IMR-90 (cell line): ENCODE data around the gene ZNF385B. TPM values are rescaled to one million over a fixed set of nuclear protein-coding genes. Genes with fewer than 3 reads are reported as not detected.

Experiments used
- ATAC-seq: fragments of 200-7000 bp; cut with Tn5 transposase; 2 replicates; pipeline ENCODE4 v1.9.1; 2020; ENCODE audit warnings: low read depth, mild to moderate bottlenecking, moderate library complexity
- BruUV-seq: library from RNA; stranded (reverse); fragments of 400-500 nt; replicated peaks from 2 replicates; lab custom pipeline; 2021; lab: Mats Ljungman, UMichigan
- CTCF ChIA-PET: fragments of 300-600 bp; formaldehyde crosslinking; extraction: SDS; loops from one replicate; lab custom pipeline; 2021; ENCODE audit warnings: antibody characterized with exemption; lab: Yijun Ruan, JAX
- POLR2A ChIA-PET: fragments of 300-600 bp; sonication (Branson Sonifier 250); formaldehyde crosslinking; loops from one replicate; lab custom pipeline; 2022; ENCODE audit warnings: antibody characterized with exemption; ENCODE audit not compliant: unreplicated experiment; lab: Charles Lee
- DNase-seq: peaks from one replicate; pipeline ENCODE4 v3.0.0; 2013
- H2AFZ ChIP-seq: replicated peaks from 2 replicates; pipeline ENCODE3; 2013; ENCODE audit warnings: low read length, mild to moderate bottlenecking; ENCODE audit not compliant: poor library complexity
- H2AK5ac ChIP-seq: 2 replicates; pipeline ENCODE4 v1.6.1; 2013; ENCODE audit warnings: low read depth, low read length, inconsistent platforms
- H2AK9ac ChIP-seq: replicated peaks from 2 replicates; pipeline ENCODE3; 2013; ENCODE audit warnings: mild to moderate bottlenecking, low read depth, low read length, moderate library complexity; ENCODE audit not compliant: poor library complexity
- H2BK120ac ChIP-seq: 2 replicates; pipeline ENCODE4 v1.6.1; 2013; ENCODE audit warnings: low read depth, low read length, inconsistent platforms
- H2BK15ac ChIP-seq: 3 replicates; pipeline ENCODE4 v1.6.1; 2013; ENCODE audit warnings: low read depth, low read length, inconsistent platforms
- H2BK20ac ChIP-seq: 2 replicates; pipeline ENCODE4 v1.6.1; 2013; ENCODE audit warnings: low read depth, mild to moderate bottlenecking, inconsistent platforms, low read length, moderate library complexity
- H2BK5ac ChIP-seq: 2 replicates; pipeline ENCODE4 v1.6.1; 2013; ENCODE audit warnings: mild to moderate bottlenecking, low read depth, low read length, inconsistent platforms; ENCODE audit not compliant: poor library complexity, severe bottlenecking
- H3K14ac ChIP-seq: replicated peaks from 2 replicates; pipeline ENCODE4 v1.6.1; 2013; ENCODE audit warnings: low read depth, low read length, inconsistent platforms
- H3K18ac ChIP-seq: 2 replicates; pipeline ENCODE4 v1.6.1; 2013; ENCODE audit warnings: low read depth, low read length, control low read depth
- H3K23ac ChIP-seq: 2 replicates; pipeline ENCODE4 v1.6.1; 2013; ENCODE audit warnings: low read depth, low read length, inconsistent platforms
- H3K27ac ChIP-seq: 2 replicates; pipeline ENCODE4 v1.5.1; 2013; ENCODE audit warnings: mild to moderate bottlenecking, control low read depth, low read length; ENCODE audit not compliant: insufficient read depth
- H3K27me3 ChIP-seq: 2 replicates; pipeline ENCODE4 v1.6.1; 2013; ENCODE audit warnings: low read length; ENCODE audit not compliant: control insufficient read depth, insufficient read depth
- H3K36me3 ChIP-seq: 2 replicates; pipeline ENCODE4 v1.6.1; 2013; ENCODE audit warnings: low read length, mixed read lengths; ENCODE audit not compliant: control insufficient read depth, insufficient read depth
- H3K4ac ChIP-seq: 2 replicates; pipeline ENCODE4 v1.6.1; 2013; ENCODE audit warnings: low read depth, low read length, inconsistent platforms
- H3K4me1 ChIP-seq: 2 replicates; pipeline ENCODE4 v1.6.1; 2013; ENCODE audit warnings: low read length, mixed read lengths; ENCODE audit not compliant: control insufficient read depth, insufficient read depth
- H3K4me2 ChIP-seq: 2 replicates; pipeline ENCODE4 v1.6.1; 2013; ENCODE audit warnings: low read depth, mild to moderate bottlenecking, control low read depth, low read length, moderate library complexity
- H3K4me3 ChIP-seq: 2 replicates; pipeline ENCODE4 v1.5.1; 2013; ENCODE audit warnings: low read depth, mild to moderate bottlenecking, control low read depth, low read length, moderate library complexity; ENCODE audit not compliant: insufficient read depth
- H3K56ac ChIP-seq: 2 replicates; pipeline ENCODE4 v1.6.1; 2013; ENCODE audit warnings: low read length, inconsistent platforms; ENCODE audit not compliant: insufficient read depth; ENCODE audit errors: extremely low read depth
- H3K79me1 ChIP-seq, 2 experiments: 2 replicates each; pipeline ENCODE4 v1.6.1; 2013; ENCODE audit warnings: low read length in 2 of 2, inconsistent platforms in 1 of 2, low read depth in 1 of 2
- H3K9ac ChIP-seq: 2 replicates; pipeline ENCODE4 v1.6.1; 2013; ENCODE audit warnings: low read depth, low read length, control low read depth
- H3K9me1 ChIP-seq: 2 replicates; pipeline ENCODE4 v1.6.1; 2013; ENCODE audit warnings: low read length, inconsistent platforms; ENCODE audit not compliant: insufficient read depth
- H3K9me3 ChIP-seq: 2 replicates; pipeline ENCODE4 v1.6.1; 2013; ENCODE audit warnings: low read length; ENCODE audit not compliant: control insufficient read depth, insufficient read depth
- H4K20me1 ChIP-seq: 2 replicates; pipeline ENCODE4 v1.6.1; 2013; ENCODE audit warnings: low read length, inconsistent platforms; ENCODE audit not compliant: insufficient read depth
- H4K5ac ChIP-seq: 2 replicates; pipeline ENCODE4 v1.6.1; 2013; ENCODE audit warnings: mild to moderate bottlenecking, low read depth, low read length, control low read depth
- H4K8ac ChIP-seq, 2 experiments: 2 replicates each; pipeline ENCODE4 v1.6.1; 2013; ENCODE audit warnings: low read depth in 2 of 2, low read length in 2 of 2, control low read depth in 1 of 2, inconsistent platforms in 1 of 2
- H4K91ac ChIP-seq: 2 replicates; pipeline ENCODE4 v1.6.1; 2013; ENCODE audit warnings: low read depth, low read length, inconsistent platforms; ENCODE audit not compliant: insufficient read depth
- BHLHE40 ChIP-seq: fragments of 150-350 bp; IDR thresholded peaks from 2 replicates; pipeline ENCODE4 v1.6.1; 2016; ENCODE audit warnings: mild to moderate bottlenecking, low read depth, low read length
- CEBPB ChIP-seq: IDR thresholded peaks from 2 replicates; pipeline ENCODE4 v1.6.1; 2012; ENCODE audit warnings: low read depth, low read length, improper control_type of control experiment
- CHD1 ChIP-seq: IDR thresholded peaks from 2 replicates; pipeline ENCODE4 v1.6.1; 2012; ENCODE audit warnings: low read depth, low read length, improper control_type of control experiment
- CTCF ChIP-seq: conservative IDR thresholded peaks from 2 replicates; pipeline ENCODE4 v1.5.1; 2012; ENCODE audit warnings: mild to moderate bottlenecking, low read depth, low read length, improper control_type of control experiment
- FOS ChIP-seq: fragments of 150-350 bp; IDR thresholded peaks from 2 replicates; pipeline ENCODE4 v1.6.1; 2016; ENCODE audit warnings: low read depth, low read length
- NFE2L2 ChIP-seq: fragments of 150-350 bp; IDR thresholded peaks from 2 replicates; pipeline ENCODE4 v1.6.1; 2016; ENCODE audit warnings: low read depth, mild to moderate bottlenecking, low read length
- RAD21 ChIP-seq: IDR thresholded peaks from 2 replicates; pipeline ENCODE4 v1.6.1; 2012; ENCODE audit warnings: low read length, improper control_type of control experiment
- RCOR1 ChIP-seq: IDR thresholded peaks from 2 replicates; pipeline ENCODE4 v1.6.1; 2012; ENCODE audit warnings: mild to moderate bottlenecking, low read length, improper control_type of control experiment; ENCODE audit not compliant: insufficient replicate concordance
- WGBS, 2 experiments: methylation state at CpG; one replicate each; pipeline versions ENCODE4 v1.1.5 to v1.1.7; 2013; ENCODE audit warnings: missing lambda C conversion rate in 2 of 2; ENCODE audit not compliant: insufficient read length in 1 of 2; ENCODE audit errors: extremely low coverage in 2 of 2; 5-methylcytosine and 5-hydroxymethylcytosine counted together
- dilution Hi-C: fragments of 300-500 bp; cut with HindIII; formaldehyde crosslinking; loops from one replicate; pipeline ENCODE4 v1.14.3; 2018; ENCODE audit warnings: low sequenced_read_pairs; ENCODE audit not compliant: unreplicated experiment
- in situ Hi-C: fragments of 300-500 bp; cut with MboI; formaldehyde crosslinking; loops from 3 replicates; pipeline ENCODE4 v1.14.3; 2019; ENCODE audit warnings: low sequenced_read_pairs, inconsistent platforms, mixed read lengths
- intact Hi-C: fragments of 100-400 bp; cut with micrococcal nuclease; formaldehyde crosslinking; loops from 2 replicates; pipeline ENCODE4 v1.10.0; 2022
- polyA plus RNA-seq, 3 experiments: library from polyadenylated mRNA; depleted of rRNA; stranded (reverse); fragments of >200 nt; gene quantifications; 2 replicates each; pipeline ENCODE4 v1.2.3, GENCODE V29; 2012; ENCODE audit warnings: low replicate concordance in 1 of 3
- total RNA-seq: library from RNA; depleted of rRNA; stranded (reverse); fragments of >200 nt; gene quantifications from 2 replicates; pipeline ENCODE4 v1.2.3, GENCODE V29; 2012
- TF ChIP-seq, protein P1 (sequence below): fragments of 150-350 bp; IDR thresholded peaks from 2 replicates; pipeline ENCODE4 v1.6.1; 2017; ENCODE audit warnings: mild to moderate bottlenecking, antibody characterized with exemption, low read length, low read depth
- TF ChIP-seq, protein P2 (sequence below): fragments of 150-350 bp; IDR thresholded peaks from 2 replicates; pipeline ENCODE4 v1.6.1; 2016; ENCODE audit warnings: low read depth, mild to moderate bottlenecking, low read length, moderate library complexity, borderline replicate concordance

The ZNF385B gene
- total and polyA plus RNA-seq, 2 of the 4 experiments (the other 2 are of a cell fraction), result not detected

- Histone ChIP-seq H2BK120ac (no peak overlapping the region), H4K5ac (no peak overlapping the region), H4K20me1 (no peaks in the 10 kb centered on the region), H2BK5ac (no peak overlapping the region), H3K4me2 (no peak overlapping the region), H3K36me3 (no peaks in the 10 kb centered on the region), H2AFZ (no peak overlapping the region), H3K79me1 (no peaks in the 10 kb centered on the region), H2AK5ac (no peak overlapping the region), H2AK9ac (no peak overlapping the region), H3K56ac (no peak overlapping the region), H3K9me1 (no peaks in the 10 kb centered on the region), H4K8ac (no peak overlapping the region), H2BK20ac (no peak overlapping the region), H3K9ac (no peak overlapping the region), H3K14ac (no peak overlapping the region), H2BK15ac (no peak overlapping the region), H3K23ac (no peak overlapping the region), H3K27ac (no peak overlapping the region), H3K27me3 (no peaks in the 10 kb centered on the region), H4K91ac (no peak overlapping the region), H3K4me1 (no peaks in the 10 kb centered on the region), H3K4ac (no peak overlapping the region), H3K4me3 (no peak overlapping the region), H3K18ac (no peak overlapping the region), H3K9me3 (no peaks in the 10 kb centered on the region)
- POLR2A ChIA-PET, result no interaction called here
- intact Hi-C loops, result no loop called here
- DNase-seq (no peak), ATAC-seq (no peak)
- CTCF ChIA-PET, result no interaction called here
- in situ Hi-C loops, result no loop called here
- no CpG with 5 or more reads among the region's 2 CpGs for WGBS, 2 experiments
- BruUV-seq, result no TSS peak
- no peak for TF ChIP-seq BHLHE40
- TF ChIP-seq RAD21, result no peak
- TF ChIP-seq CTCF, result no peak
- TF ChIP-seq, protein P1, sequence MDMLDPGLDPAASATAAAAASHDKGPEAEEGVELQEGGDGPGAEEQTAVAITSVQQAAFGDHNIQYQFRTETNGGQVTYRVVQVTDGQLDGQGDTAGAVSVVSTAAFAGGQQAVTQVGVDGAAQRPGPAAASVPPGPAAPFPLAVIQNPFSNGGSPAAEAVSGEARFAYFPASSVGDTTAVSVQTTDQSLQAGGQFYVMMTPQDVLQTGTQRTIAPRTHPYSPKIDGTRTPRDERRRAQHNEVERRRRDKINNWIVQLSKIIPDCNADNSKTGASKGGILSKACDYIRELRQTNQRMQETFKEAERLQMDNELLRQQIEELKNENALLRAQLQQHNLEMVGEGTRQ, result no peak
- TF ChIP-seq CHD1, result no peak
- TF ChIP-seq, protein P2, sequence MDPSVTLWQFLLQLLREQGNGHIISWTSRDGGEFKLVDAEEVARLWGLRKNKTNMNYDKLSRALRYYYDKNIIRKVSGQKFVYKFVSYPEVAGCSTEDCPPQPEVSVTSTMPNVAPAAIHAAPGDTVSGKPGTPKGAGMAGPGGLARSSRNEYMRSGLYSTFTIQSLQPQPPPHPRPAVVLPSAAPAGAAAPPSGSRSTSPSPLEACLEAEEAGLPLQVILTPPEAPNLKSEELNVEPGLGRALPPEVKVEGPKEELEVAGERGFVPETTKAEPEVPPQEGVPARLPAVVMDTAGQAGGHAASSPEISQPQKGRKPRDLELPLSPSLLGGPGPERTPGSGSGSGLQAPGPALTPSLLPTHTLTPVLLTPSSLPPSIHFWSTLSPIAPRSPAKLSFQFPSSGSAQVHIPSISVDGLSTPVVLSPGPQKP, result no peak
- no peak for TF ChIP-seq CEBPB
- no peak for TF ChIP-seq FOS
- no peak for TF ChIP-seq NFE2L2
- TF ChIP-seq RCOR1, result no peak
- dilution Hi-C loops, result no loop called here
Observed at GRCh38 chr2:179470992-179471391, 390.4 kb downstream of the ZNF385B start.
